ENCODE results near the gene CYP2A13. TPM values are rescaled to one million over a fixed set of nuclear protein-coding genes. Genes with fewer than 3 reads are reported as not detected.
"Not testable (repeated sequence)": the region's sequence is repeated elsewhere in the genome, so short reads cannot be mapped to it uniquely, and the experiment has no call there.

The CYP2A13 gene
- total RNA-seq, 3 donors from 2014 or later, result not detected

- ATAC-seq (no peak), DNase-seq (no peak)
- H3K4me1 ChIP-seq (ENCODE audit: low read depth), result no peaks in the 10 kb centered on the region
- H3K9me3 ChIP-seq, result peaks cover 6% of the 10 kb centered on the region
- intact Hi-C loops (cut with DNase I, micrococcal nuclease), result no loop called here
- no peaks in the 10 kb centered on the region for H3K36me3 ChIP-seq (ENCODE audit: low read depth)
- no peak for TF ChIP-seq CTCF (IDR thresholded peaks at IDR 0.05)
- no peak overlapping the region for H3K4me3 ChIP-seq
Measured at GRCh38 chr19:41097302-41097701, 9.1 kb downstream of the CYP2A13 start.

GRCh38 chr19:41098762-41099161 is 10.5 kb downstream of the CYP2A13 start:
- DNase-seq (peak in 1 of 3 donors; percentile 23), ATAC-seq (no peak)
- H3K36me3 ChIP-seq (ENCODE audit: low read depth), result no peaks in the 10 kb centered on the region
- no peak for TF ChIP-seq CTCF (IDR thresholded peaks at IDR 0.05)
- H3K4me3 ChIP-seq, result no peak overlapping the region
- no peaks in the 10 kb centered on the region for H3K4me1 ChIP-seq (ENCODE audit: low read depth)
- H3K9me3 ChIP-seq, result peaks cover 10% of the 10 kb centered on the region
- intact Hi-C loops (cut with DNase I, micrococcal nuclease), result no loop called here

- ATAC-seq; intact Hi-C loops (cut with DNase I, micrococcal nuclease); H3K4me1 ChIP-seq (ENCODE audit: low read depth); DNase-seq; H3K9me3 ChIP-seq; H3K36me3 ChIP-seq (ENCODE audit: low read depth); H3K4me3 ChIP-seq: not testable (repeated sequence)
Measured at GRCh38 chr19:41102210-41102609, 14.0 kb downstream of the CYP2A13 start.

- Histone ChIP-seq H3K4me3 (no peak overlapping the region), H3K9me3 (peaks cover 7% of the 10 kb centered on the region), H3K4me1 (ENCODE audit: low read depth) (no peaks in the 10 kb centered on the region), H3K36me3 (ENCODE audit: low read depth) (no peaks in the 10 kb centered on the region)
- ATAC-seq (no peak), DNase-seq (no peak)
- no peak for TF ChIP-seq CTCF (IDR thresholded peaks at IDR 0.05)
- intact Hi-C loops (cut with DNase I, micrococcal nuclease), result no loop called here
Measured at GRCh38 chr19:41106177-41106576, 17.9 kb downstream of the CYP2A13 start.

GRCh38 chr19:41111296-41111695 is 23.0 kb downstream of the CYP2A13 start:
- H3K4me3 ChIP-seq, result no peak overlapping the region
- no peaks in the 10 kb centered on the region for H3K9me3 ChIP-seq
- ATAC-seq, result no peak
- no peak for DNase-seq
- no peaks in the 10 kb centered on the region for H3K4me1 ChIP-seq (ENCODE audit: low read depth)
- no peaks in the 10 kb centered on the region for H3K36me3 ChIP-seq (ENCODE audit: low read depth)
- no peak for TF ChIP-seq CTCF (IDR thresholded peaks at IDR 0.05)
- intact Hi-C loops (cut with DNase I, micrococcal nuclease), result no loop called here

- no peaks in the 10 kb centered on the region for H3K9me3 ChIP-seq
- no peak for DNase-seq
- H3K4me1 ChIP-seq (ENCODE audit: low read depth), result no peaks in the 10 kb centered on the region
- TF ChIP-seq CTCF (IDR thresholded peaks at IDR 0.05), result no peak
- H3K36me3 ChIP-seq (ENCODE audit: low read depth), result no peaks in the 10 kb centered on the region
- no peak overlapping the region for H3K4me3 ChIP-seq
- ATAC-seq, result no peak
- intact Hi-C loops (cut with DNase I, micrococcal nuclease), result no loop called here
Measured at GRCh38 chr19:41111750-41112295, 23.6 kb downstream of the CYP2A13 start.
